Aorta (tissue), 5 donors: ENCODE data around the gene CATSPERD. TPM values are rescaled to one million over a fixed set of nuclear protein-coding genes. Genes with fewer than 3 reads are reported as not detected.

Experiments
- ATAC-seq: fragments of 200-7000 bp; cut with Tn5 transposase; one replicate; pipeline ENCODE4 v1.9.1; 2022; ENCODE audit warnings: moderate library complexity; ENCODE audit not compliant: low FRiP score
- DNase-seq, 2 donors: peaks; one replicate each; pipeline ENCODE4 v3.0.0-alpha.2; 2020
- H3K27ac ChIP-seq, 2 donors: one replicate each; pipeline ENCODE4 v1.5.1; 2013; ENCODE audit warnings: low read length in 2 of 2, mild to moderate bottlenecking in 2 of 2, moderate library complexity in 2 of 2, control low read depth in 1 of 2, inconsistent platforms in 1 of 2, low read depth in 1 of 2
- H3K27me3 ChIP-seq, 2 donors: one replicate each; pipeline ENCODE4 v1.6.1; 2013; ENCODE audit warnings: control low read depth in 1 of 2, low read length in 1 of 2, mild to moderate bottlenecking in 1 of 2, moderate library complexity in 1 of 2; ENCODE audit not compliant: insufficient read depth in 2 of 2, control insufficient read depth in 1 of 2
- H3K36me3 ChIP-seq, 2 donors: one replicate each; pipeline ENCODE4 v1.6.1; 2013; ENCODE audit warnings: control low read depth in 1 of 2, low read length in 1 of 2, mild to moderate bottlenecking in 1 of 2; ENCODE audit not compliant: insufficient read depth in 2 of 2, control insufficient read depth in 1 of 2
- H3K4me1 ChIP-seq, 2 donors: one replicate each; pipeline ENCODE4 v1.6.1; 2013; ENCODE audit warnings: low read length in 2 of 2, control low read depth in 1 of 2, mild to moderate bottlenecking in 1 of 2, moderate library complexity in 1 of 2; ENCODE audit not compliant: insufficient read depth in 2 of 2, control insufficient read depth in 1 of 2
- H3K4me3 ChIP-seq, 2 donors: one replicate each; pipeline ENCODE4 v1.5.1; 2013; ENCODE audit warnings: low read length in 2 of 2, control low read depth in 1 of 2, mild to moderate bottlenecking in 1 of 2
- H3K9me3 ChIP-seq: one replicate; pipeline ENCODE4 v1.6.1; 2013; ENCODE audit warnings: mild to moderate bottlenecking, low read length; ENCODE audit not compliant: control insufficient read depth
- WGBS, 2 donors: extraction: QIAGEN DNeasy Blood & Tissue Kit; methylation state at CpG; one replicate each; pipeline ENCODE4 v1.1.7; 2013; 5-methylcytosine and 5-hydroxymethylcytosine counted together
- intact Hi-C, 2 donors: fragments of 100-400 bp; cut with DNase I; formaldehyde crosslinking; loops; one replicate each; pipeline versions ENCODE4 v1.14.2 to v1.15.0; 2022
- polyA plus RNA-seq, 2 donors: library from polyadenylated mRNA; stranded (reverse); fragments of 200-250 nt; gene quantifications; one replicate each; pipeline ENCODE4 v1.2.3, GENCODE V29; 2013
- total RNA-seq, 2 donors: library from RNA; stranded (reverse); fragmentation: NEBNext Ultra II Directional; extraction: Animal tissue kit (Norgen Biotek cat#: 25700); gene quantifications; one replicate each; pipeline ENCODE4 v1.2.1, GENCODE V29; 2021
- donor health status: healthy with polysubstance abuse.
- donor health status: Bipolar disorder and iron deficiency.
- donor health status: DM: no; HTN: no; CAD: no.
- donor health status: DM: no; HTN: no; CAD: no.
- donor health status: DM: yes; HTN: yes; CAD: no.

Gene CATSPERD
- total and polyA plus RNA-seq, 4 donors, result not detected

DNA sequence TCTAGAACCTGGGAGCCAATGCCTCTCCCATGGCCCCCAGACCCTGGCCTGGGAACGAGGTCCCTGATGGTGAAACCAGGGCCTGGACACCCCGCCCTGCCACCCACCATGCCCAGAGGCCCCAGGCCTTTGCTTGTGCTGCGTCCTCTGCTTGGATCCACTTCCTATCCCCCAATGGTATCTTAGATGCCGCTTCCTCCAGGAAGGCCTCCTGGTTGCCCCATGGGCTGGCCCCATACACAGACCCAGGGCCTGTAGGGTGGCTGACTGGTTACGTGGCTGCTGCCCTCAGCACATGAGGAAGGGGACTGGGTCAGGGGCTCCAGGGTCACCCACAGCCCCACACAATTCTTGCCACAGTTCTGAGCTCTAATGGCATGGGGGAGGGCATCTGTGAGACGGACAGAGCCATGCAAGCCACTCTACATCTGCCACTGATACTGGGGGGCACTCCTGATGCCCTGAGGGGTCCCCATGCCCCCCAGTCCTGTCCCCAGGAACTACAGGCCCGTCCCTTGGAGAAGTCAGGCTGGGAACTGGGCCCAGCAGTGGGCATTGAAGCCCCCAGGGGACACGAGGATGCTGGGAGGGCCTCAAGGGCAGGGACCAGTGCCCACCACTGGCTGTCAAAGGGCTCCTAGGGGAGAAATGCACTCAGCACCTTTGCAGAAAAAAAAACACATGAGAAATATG lies 25.3 kb upstream of the CATSPERD start:
- no peaks in the 10 kb centered on the region for H3K9me3 ChIP-seq
- intact Hi-C loops, result no loop called here
- DNase-seq (no peak), ATAC-seq (no peak)
- 74 to 79% methylated on average over 8 of the region's 8 CpGs for WGBS, 2 donors
- no peaks in the 10 kb centered on the region for H3K27me3 ChIP-seq
- peaks cover 0 to 10% of the 10 kb centered on the region in 2 donors for H3K36me3 ChIP-seq
- no peak overlapping the region for H3K4me3 ChIP-seq
- no peak overlapping the region for H3K27ac ChIP-seq
- H3K4me1 ChIP-seq, result no peaks in the 10 kb centered on the region

DNA sequence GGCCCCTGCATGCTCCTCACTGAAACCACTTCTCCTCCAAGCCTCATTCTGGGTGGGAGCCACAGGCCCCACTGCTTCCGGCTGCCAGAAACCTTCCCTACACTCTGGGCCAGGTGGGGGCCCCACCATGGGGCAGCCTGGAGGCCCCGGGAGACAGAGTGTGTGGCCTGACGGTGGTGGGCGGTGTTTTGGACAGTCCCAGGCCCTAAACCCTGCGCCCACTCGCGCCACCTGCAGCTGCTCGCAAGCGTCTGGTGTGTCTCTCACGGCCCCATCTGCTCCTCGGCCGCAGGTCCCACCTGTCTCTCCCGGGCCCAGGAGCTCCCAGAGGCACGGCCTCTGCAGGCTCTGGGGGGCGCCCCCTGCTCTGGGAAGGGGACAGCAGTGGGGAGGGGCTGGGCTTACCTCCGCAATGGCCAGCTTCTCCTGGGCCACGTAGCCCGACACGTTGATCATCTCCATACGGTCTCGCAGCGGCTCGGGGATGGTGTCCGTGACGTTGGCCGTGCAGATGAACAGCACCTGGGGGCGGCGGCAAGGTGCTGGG lies 24.7 kb upstream of the CATSPERD start:
- Histone ChIP-seq H3K36me3 (peaks cover 0 to 10% of the 10 kb centered on the region in 2 donors), H3K27me3 (no peaks in the 10 kb centered on the region), H3K4me1 (no peaks in the 10 kb centered on the region), H3K9me3 (no peaks in the 10 kb centered on the region), H3K4me3 (no peak overlapping the region), H3K27ac (no peak overlapping the region)
- WGBS, 2 donors, result 81 to 82% methylated on average over 26 to 28 of the region's 28 CpGs
- ATAC-seq (no peak), DNase-seq (no peak)
- intact Hi-C loops, result no loop called here

DNA sequence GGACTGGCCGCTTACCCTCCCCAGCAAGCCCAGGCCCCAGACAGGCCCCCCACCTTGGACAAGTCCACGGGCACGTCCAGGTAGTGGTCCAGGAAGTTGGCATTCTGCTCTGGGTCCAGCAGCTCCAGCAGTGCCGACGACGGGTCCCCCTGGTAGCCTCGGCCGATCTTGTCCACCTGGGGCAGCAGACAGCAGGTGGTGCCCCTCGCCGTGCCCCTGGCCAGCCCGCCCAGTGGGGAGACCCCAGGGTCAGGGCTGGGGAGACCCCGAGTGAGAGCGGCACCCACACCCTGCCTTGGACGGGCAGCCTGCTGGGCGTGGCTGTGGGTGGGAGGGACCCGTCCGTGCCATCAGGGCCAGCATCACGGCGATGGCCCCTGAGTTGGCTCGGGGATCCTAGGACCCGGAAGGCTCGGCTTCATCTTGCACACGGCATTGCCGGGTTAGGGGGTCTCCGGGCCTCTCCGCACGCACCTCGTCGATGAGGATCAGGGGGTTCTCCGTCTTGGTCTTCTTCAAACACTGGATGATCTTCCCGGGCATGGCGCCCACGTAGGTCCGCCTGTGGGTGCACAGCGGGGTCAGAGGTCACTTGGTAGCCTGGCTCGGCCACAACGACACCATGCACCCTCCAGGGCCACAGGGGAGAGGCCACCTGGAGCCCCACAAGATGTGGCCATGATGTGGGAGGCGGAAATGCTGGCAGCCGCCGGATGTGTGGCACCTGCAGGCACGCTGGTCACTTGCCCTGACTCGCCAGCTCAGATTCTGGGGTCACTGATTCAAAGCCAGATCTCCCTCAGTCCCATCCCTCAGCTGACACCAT lies 24.0 kb upstream of the CATSPERD start:
- Histone ChIP-seq H3K27me3 (no peaks in the 10 kb centered on the region), H3K36me3 (peaks cover 0 to 10% of the 10 kb centered on the region in 2 donors), H3K27ac (no peak overlapping the region), H3K9me3 (no peaks in the 10 kb centered on the region), H3K4me1 (no peaks in the 10 kb centered on the region), H3K4me3 (no peak overlapping the region)
- ATAC-seq (no peak), DNase-seq (no peak)
- intact Hi-C loops, result no loop called here
- 85 to 87% methylated on average over 39 to 42 of the region's 42 CpGs for WGBS, 2 donors

DNA sequence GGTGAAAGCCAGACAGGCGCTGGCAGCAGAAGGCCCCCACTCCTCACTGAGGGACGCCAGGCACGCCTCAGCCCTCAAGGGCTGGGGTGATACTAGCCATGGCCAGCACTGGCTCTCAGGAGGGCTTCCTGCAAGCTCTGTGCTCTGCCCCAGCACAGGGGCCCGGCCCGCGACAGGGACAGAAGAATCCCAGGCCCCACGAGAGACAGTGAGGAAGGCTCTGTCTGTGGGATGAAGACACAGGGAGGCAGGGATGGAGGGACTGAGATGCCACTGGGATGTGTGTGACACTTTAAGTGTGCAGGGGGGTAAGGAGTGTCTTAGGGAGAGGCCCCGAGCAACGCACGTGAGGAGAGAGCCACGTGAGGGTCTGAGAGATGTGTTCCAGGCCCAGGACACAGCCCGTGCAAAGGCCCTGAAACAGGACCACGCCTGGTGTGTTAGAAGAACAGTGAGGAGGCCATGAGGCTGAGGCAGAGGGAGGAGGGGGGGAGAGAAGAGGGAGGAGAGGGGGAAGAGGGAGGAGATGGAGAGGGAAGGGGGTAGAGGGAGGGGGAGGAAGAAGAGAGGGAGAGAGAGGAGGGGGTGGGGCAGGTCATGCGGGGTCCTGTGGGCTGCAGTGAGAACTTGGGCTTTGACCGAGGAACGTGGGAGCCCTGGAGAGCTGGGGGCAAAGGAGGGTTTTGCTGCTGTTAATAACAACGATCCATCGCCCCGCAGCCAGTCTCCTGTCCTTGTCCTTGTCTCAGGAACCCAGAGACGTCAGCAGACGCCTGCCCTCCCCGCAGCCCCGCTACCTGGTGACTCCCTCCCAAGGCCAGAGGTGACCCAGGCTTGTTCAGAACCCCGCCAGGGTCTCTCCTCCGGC lies 23.2 kb upstream of the CATSPERD start:
- Histone ChIP-seq H3K27ac (no peak overlapping the region), H3K4me1 (no peaks in the 10 kb centered on the region), H3K36me3 (peaks cover 0 to 10% of the 10 kb centered on the region in 2 donors), H3K27me3 (no peaks in the 10 kb centered on the region), H3K9me3 (no peaks in the 10 kb centered on the region), H3K4me3 (no peak overlapping the region)
- no peak for DNase-seq
- intact Hi-C loops, result no loop called here
- no peak for ATAC-seq
- 75 to 79% methylated on average over 24 to 25 of the region's 25 CpGs for WGBS, 2 donors

DNA sequence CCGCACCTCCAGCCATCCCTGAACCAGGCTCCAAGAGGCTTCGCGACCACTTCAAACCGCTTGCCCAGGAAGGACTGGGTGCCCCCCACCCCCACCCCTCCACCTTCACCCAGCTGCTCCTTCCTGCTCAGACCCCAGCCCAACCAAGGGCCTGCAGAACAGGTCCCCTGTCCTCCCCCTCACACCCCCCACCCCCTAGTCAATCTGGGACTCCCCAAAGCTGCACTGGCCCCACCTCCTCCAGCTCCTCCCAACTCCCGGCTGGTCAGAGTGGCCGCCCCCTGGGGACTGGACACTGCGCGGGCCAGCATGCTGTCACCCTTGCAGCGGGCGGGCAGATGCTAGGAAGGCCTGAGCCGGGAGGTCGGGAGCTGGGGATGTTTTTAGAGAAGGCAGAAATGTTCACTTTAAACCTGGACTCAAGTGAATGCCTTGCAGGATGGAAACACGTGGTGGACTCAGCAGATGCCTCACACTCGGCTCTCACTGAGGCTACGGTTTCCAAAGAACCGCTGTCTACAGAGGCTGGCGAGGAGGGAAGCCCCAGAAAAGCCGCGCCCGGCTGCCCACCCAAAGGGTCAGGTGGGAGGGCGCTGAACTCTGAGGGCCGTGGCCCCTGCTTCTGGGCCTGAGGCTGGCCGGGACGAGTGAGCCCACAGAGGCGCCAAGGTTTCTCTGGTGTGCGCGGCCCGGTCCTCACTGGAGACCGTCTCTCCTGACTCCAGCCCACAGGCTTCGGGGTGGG lies 22.4 kb upstream of the CATSPERD start:
- WGBS, 2 donors, result 79 to 80% methylated on average over 30 of the region's 30 CpGs
- Histone ChIP-seq H3K9me3 (no peaks in the 10 kb centered on the region), H3K4me1 (no peaks in the 10 kb centered on the region), H3K4me3 (no peak overlapping the region), H3K27ac (no peak overlapping the region), H3K36me3 (peaks cover 0 to 10% of the 10 kb centered on the region in 2 donors), H3K27me3 (no peaks in the 10 kb centered on the region)
- DNase-seq (no peak), ATAC-seq (no peak)
- intact Hi-C loops, result no loop called here

DNA sequence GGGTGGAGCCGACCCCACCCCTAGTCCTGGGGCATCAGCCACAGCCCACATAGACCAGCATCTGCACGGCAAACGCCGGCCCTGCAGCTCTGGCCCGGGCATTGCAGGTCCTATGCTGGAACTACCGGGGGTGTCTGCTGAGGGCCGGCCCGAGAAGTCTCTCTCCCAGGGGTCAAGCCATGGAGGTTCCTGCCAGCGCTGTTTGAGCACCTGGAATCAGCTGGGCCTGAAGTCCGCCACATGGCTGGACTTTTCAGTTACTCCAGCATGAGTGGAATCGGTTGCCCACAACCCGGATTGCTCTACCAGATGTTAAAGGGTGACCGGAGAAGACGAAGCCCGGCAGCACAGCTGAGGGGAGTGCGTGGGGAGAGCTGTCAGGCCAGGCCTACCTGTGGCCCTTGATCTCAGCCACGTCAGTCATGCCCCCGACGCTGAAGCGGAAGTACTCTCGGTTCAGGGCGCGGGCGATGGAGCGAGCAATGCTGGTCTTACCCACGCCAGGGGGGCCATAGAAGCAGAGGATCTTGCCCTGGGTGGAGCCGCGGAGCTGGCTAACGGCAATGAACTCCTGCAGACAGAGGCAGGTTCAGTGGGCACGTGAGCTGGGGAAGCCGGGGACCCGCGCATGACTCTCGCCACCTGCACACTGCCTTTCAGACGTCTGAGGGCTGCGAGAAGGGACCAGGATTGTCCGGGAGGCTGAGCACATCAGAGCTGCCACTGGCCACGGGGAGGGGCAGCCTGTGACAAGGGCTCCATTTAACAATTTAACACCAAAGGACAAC lies 21.6 kb upstream of the CATSPERD start:
- 89% methylated on average over 38 of the region's 38 CpGs for WGBS, 2 donors

DNA sequence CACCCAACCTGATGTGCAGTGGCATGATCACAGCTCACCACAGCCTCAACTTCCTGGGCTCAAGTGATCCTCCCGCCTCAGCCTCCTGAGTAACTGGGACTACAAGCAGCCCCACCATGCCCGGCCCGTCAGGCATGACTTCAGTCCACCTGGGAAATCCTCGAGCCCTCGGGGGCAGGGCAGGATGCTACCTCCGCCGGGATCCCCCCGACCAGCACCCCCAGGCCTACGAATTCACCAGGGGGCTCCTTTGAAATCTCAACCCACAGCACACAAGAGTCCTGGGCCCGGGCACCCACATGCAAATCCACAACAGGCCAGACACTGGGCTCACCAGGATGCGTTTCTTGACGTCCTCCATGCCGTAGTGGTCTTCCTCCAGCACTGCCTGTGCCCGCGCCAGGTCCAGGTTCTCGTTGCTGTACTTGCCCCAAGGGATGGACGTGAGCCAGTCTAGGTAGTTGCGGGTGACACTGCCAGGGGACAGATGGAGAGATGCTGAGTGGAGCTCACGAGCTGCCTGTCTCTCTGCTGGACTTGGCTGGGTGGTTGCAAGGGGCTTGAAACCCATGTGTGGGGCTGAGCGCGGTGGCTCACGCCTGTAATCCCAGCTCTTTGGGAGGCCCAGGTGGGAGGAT lies 19.9 kb upstream of the CATSPERD start:
- H3K9me3 ChIP-seq, result no peaks in the 10 kb centered on the region
- H3K4me3 ChIP-seq, result no peak overlapping the region
- H3K36me3 ChIP-seq, result peaks cover 0 to 8% of the 10 kb centered on the region in 2 donors
- DNase-seq (no peak), ATAC-seq (no peak)
- no peak overlapping the region for H3K27ac ChIP-seq
- intact Hi-C loops, result no loop called here
- no peaks in the 10 kb centered on the region for H3K4me1 ChIP-seq
- no peaks in the 10 kb centered on the region for H3K27me3 ChIP-seq
- WGBS, 2 donors, result 94 to 95% methylated on average over 22 of the region's 22 CpGs

More for the DNA sequence above, 21.6 kb upstream of the CATSPERD start:
- DNase-seq (no peak), ATAC-seq (no peak)
- Histone ChIP-seq H3K4me1 (no peaks in the 10 kb centered on the region), H3K4me3 (no peak overlapping the region), H3K36me3 (peaks cover 0 to 10% of the 10 kb centered on the region in 2 donors), H3K27me3 (no peaks in the 10 kb centered on the region), H3K27ac (no peak overlapping the region), H3K9me3 (no peaks in the 10 kb centered on the region)
- intact Hi-C loops, result no loop called here
